Right lung (tissue), 5 donors: Measurements from ENCODE around the gene RIN1. TPM values are rescaled to one million over a fixed set of nuclear protein-coding genes. Genes with fewer than 3 reads are reported as not detected.
"Not testable (repeated sequence)": the region's sequence is repeated elsewhere in the genome, so short reads cannot be mapped to it uniquely, and the experiment has no call there.

Experiments used
- DNase-seq, 2 donors: peaks; one replicate each; pipeline ENCODE4 v3.0.0-alpha.2; 2013
- polyA plus RNA-seq, 5 donors: library from polyadenylated mRNA; unstranded; fragments of 120-200 nt; gene quantifications; one replicate each; pipeline versions ENCODE4 v1.2.1 to v1.2.3, GENCODE V29; 2013; ENCODE audit warnings: inconsistent platforms in 1 of 5, low replicate concordance in 1 of 5; ENCODE audit not compliant: insufficient read length in 5 of 5, insufficient read depth in 1 of 5

RIN1 gene
- polyA plus RNA-seq, 5 donors: 2.1 to 4.5 (median 3.5) TPM

DNA sequence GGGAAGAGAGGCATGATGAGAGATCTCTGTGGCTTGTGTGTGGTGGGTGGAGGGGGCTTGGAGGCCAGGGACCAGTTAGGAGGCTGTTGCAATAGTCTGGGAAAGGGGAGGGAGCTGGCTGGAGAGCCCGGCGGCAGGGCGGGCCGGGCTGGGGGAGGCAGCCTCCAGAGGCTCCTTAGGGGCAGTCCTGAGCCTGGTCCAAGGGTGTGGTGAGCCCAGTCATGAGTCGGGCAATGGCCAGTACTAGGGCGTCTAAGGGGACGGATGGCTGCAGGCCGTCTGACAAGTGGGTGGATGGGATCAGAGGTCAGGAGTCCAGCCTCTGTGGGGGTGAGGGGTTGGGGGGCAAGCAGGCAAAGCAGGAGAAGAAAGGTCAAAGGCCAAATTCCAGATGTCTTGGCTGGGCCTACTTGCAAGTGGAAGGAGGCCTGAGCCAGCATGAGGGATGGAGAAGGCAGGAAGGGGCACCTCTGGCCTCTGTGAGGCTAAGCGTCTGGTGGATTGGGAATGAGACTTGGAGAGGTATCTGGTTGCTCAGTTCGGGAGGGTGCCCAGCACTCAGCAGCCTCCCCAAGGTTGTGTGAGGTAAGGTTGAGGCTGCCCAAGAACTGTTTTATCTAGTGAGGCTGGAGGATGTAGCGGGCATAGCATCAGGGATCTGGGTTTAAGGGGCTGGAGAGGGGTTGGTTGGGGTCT lies 13.4 kb downstream of the RIN1 start:
- DNase-seq: no peak

DNA sequence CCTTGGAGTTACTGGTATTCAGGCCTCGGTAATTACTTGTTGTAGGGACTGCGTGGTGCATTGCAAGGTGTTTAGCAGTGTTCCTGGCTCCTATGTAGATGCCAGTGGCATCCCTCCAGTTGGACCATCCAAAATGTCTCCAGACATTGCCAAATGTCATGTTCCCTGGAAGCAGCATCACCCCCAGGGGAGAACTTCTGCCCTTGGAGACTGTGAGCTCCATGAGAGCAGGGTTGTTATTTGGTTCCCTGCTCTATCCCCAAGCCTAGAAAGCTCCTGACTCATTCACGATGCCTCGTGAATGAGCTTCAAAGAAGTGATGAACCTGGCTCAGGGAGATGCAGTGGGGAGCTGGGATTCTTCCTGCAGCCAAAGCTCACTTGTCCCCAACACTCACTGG lies 14.6 kb downstream of the RIN1 start:
- no peak for DNase-seq

DNA sequence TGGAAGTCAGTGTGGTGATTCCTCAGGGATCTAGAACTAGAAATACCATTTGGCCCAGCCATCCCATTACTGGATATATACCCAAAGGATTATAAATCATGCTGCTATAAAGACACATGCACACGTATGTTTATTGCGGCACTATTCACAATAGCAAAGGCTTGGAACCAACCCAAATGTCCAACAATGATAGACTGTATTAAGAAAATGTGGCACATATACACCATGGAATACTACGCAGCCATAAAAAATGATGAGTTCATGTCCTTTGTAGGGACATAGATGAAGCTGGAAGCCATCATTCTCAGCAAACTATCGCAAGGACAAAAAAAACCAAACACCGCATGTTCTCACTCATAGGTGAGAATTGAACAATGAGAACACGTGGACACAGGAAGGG lies 15.5 kb downstream of the RIN1 start:
- not testable (repeated sequence) for DNase-seq

DNA sequence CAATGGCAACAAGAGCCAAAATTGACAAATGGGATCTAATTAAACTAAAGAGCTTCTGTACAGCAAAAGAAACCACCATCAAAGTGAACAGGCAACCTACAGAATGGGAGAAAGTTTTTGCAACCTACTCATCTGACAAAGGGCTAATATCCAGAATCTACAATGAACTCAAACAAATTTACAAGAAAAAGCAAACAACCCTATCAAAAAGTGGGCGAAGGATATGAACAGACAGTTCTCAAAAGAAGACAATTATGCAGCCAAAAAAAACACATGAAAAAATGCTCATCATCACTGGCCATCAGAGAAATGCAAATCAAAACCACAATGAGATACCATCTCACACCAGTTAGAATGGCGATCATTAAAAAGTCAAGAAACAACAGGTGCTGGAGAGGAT lies 15.9 kb downstream of the RIN1 start:
- not testable (repeated sequence) for DNase-seq

DNA sequence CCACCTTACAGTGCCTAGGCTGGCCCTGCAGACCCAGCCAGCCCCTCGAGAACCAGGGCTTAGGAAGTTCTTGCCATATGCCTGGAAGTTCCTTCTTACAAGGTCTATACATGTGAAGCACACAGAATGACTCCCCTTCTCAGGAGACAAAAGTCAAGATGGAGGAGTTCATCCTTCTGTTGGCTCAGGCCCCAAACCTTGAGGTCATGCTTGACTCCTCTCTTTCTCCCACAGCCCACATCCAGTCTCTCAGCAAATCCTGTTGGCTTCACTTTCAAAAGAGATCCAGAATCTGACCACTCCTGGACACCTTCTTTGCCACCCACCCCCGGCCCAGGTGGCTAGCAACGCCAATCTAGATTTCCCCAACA lies 17.6 kb downstream of the RIN1 start:
- DNase-seq: no peak

DNA sequence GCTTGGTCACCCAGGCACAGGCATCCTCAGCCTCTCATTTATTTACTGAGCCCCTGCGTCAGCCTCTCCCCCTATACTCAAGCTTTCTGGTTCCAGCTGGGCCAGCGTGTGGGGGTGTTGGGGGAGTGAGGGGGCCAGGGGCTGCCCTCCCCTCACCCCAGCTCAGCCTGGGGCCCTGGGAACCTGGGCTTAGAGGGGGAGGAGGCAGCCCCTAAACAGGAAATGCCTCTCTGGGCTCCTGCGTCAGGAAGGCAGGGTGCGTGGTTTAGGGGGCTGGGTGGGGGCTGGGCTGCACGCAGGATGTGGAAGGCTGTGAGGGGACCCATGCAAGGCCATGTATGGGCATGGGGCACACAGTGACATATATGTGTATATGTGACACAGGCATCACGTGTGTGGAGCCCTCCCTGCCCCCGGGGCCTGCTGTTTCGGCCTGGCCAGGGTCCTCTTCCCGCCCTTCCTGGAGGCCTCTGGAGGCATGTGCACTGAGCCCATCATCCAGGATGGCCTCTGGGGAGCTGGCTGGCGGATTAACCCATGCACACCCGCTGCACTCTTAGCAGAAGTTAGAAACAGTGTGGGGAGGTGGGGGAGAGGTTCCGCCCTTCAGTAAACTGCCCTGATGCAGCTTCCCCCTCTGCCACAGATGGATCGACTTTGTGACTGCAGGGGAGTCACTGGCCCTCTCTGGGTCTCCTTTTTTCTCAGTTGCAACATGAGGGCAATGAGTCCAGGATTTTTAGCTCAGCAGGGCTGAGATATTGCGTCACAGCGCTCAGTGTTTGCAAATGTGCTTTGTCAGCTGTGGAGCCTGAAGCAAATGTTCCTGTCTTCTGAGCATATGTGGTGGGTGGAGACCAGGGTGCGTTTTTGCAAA lies 18.3 kb downstream of the RIN1 start:
- peak; percentile 71 to 78 for DNase-seq

DNA sequence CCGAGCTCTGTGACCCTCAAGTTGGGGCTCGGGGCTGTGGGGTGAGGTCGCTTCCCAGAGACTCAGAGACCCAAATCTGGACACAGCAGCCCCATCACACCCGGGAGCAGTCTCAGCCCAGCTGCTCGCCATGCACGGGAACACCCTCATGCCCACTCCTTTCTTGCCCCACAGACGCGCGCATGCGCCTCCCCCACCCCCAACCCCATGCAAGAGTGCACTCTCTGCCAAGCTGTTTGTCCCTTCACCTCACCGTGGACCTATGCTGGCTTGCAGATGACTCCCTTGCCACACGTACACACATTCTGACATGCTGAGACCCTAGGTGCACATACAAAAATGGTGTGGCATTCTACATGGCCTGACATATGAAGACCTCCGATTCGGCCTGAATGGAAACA lies 18.9 kb downstream of the RIN1 start:
- peak; percentile 71 to 75 for DNase-seq

DNA sequence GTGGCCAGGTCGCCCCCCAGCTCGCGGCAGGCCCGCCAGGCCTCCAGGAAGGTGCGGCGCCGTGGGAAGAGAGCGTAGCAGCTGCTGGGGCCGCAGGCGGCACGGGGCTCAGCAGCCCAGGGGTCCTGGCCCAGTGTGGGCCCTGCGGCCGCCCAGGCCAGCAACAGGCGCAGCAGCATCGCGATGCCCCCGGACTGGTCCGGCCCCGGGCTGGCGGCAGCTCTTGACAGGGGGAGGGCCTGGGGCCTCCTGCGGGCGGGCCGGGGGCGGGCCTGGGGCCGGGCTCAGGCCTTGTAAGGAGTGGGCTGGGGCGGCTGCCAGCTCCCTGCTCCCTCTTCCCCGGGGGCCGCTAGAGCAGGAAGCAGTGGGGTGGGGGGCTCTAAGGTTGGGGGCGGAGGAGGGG lies 19.4 kb downstream of the RIN1 start, which contains the start of gene CD248:
CD248 (minus strand) TSS at position 196 of the 403 bp plus-strand sequence; CDS start at position 179, 17 bp downstream.
- peak; percentile 89 to 91 for DNase-seq

DNA sequence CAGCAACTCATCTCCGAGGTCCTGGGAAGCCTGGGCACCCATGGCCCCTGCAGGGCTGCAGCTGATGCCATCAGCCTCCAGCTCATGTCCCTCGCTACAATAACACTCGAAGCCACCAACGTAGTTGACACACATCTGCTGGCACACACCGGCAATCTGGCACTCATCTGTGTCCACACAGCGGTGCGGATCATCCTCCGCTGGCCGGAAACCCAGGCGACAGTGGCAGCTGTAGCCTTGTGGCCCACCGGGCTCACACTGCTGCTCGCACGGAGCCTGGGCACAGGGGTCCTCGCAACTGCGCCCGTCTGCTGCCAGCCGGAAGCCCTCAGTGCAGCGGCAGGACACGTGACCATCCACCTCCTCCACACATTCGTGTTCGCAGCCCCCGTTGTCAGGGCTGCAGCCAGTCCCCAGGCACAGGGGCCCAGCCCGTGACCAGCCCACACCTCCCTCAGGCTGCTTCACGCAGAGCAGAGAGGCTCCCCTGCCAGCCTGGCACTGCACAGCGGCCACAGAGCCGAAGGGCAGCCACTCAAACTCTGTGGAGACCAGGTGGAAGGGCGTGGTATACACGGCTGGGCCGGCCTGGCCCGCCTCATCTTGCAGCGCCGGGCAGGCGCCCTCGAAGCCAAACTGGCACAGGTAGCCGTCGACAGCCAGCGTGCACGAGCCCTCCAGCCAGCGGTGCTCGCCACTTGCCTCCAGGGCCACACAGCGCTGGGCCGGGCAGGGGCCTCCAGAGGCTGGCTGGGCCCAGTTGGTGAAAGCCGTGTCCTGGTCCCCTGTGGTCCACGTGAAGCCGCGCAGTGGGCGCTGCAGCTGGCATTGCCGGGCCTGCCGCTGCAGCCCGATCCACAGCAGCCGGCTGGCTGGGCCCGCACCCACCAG lies 20.1 kb downstream of the RIN1 start:
- DNase-seq: no peak

DNA sequence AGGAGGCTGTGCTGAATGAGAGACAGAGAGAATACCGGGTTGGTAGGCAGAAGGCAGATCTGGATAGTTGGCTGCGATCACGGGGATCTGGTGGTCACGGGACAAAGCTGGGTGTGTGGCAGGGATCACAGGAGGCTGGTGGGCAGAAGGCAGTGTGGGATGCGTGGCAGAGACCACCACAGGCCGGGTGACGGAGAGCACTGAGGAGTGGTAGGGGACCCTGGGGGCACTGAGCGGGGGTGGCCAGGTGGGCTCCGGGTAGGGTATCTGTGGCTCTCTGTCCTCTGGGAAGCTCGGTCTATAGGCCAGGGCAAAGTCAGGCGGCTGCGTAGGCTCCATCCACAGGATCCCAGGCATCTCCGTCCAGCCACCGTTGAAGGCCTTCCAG lies 20.7 kb downstream of the RIN1 start:
- no peak for DNase-seq

DNA sequence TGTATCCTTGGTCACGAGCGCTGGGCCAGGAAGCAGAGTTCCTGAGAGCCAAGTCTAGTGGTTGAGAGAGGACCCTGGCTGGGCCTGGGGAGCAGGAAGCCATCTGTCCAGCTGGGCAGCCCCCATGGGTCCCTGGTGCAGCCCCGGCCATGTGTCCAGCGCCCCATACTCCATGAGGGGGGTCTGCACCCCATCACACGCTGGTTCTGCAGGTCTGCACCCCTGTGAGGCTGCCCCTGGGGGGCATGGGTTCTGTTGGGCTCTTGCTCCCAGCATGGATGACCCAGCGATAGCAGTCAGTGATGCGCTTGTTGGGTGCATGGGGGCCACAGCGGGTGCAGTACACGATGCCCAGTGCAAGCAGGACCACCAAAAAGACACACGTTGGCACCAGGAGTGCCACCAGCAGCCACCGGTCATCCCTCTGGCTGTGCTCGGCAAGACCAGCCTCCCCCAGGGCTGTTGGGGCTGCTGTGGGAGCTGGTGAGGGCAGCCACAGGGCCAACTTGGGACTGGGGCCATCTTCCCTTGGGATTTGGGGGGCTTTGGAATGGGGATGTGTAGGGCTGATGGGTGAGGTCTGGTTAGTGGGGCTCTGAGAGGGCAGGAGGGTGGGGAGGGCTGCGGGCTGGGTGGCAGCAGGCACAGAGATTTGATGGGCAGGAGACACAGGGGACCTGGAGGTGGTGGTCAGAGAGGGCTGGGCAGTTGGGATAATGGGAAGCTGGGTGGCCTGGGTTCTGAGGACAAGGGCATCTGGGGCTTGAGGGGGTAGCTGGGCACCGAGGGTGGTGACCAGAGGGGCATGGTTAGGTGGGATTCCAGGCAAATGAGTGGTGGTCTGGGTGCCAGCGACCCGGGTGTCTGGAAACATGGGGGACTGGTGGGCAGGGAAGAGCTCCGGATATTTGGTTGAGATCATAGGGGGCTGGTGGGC lies 21.4 kb downstream of the RIN1 start:
- DNase-seq: no peak

DNA sequence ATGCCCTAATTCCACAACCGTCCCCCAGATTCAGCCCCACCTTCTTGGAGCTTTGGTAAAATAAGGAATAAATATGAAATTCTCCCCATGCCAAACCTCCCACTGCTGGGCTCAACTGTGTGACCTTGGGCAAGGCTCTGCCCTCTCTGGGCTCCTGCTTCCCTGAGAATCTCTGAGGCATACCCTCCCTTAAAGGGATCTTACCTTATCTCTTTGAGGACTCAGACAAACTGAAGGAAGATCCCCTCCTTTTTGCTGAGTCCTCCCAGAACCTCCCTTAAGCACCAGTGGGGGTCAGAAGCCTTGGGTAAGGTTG lies 22.1 kb downstream of the RIN1 start:
- DNase-seq: no peak

DNA sequence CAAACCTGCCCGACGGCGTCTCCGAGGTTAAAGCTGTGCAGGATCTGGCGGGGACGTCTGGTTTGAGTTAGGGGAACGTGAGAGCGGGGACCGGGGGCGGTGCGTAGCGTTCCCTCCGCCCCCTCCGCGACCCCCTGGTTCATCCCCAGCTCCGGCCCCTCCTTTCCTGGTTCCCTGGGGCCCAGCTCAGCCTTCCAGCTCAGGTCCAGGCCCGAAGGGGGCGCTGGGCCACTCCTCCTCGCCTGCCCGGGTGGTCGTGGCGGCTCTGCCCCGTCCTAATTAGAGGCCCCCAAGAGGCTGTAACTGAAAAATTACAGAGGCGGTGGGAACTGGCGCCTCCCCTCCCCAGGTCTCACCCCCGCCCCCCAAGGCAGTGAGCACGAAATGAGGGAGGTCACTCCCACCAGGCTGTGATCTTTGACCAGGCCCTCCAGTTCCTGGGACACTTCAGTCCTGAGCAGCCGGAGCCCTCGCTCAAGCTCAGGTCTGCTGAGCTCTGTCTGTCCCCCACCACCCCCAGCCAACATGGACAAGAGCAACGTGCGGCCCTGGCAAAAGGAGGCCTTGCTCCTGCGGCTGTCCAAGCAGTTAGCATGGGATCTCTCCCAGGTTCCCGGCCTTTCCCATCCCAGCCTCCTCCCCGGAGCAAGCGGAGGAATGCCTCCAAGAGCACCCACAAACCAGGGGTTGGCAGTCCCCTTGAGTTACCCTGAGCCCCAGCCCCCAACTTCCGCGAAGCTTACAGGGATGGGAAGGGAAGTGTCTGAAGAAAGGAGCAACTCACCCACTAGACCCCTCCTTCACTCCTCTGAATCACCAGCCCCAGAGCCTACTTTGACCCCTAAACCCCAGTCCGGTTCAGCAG lies 22.7 kb downstream of the RIN1 start:
- peak in 1 of 2 donors; percentile 82 for DNase-seq

DNA sequence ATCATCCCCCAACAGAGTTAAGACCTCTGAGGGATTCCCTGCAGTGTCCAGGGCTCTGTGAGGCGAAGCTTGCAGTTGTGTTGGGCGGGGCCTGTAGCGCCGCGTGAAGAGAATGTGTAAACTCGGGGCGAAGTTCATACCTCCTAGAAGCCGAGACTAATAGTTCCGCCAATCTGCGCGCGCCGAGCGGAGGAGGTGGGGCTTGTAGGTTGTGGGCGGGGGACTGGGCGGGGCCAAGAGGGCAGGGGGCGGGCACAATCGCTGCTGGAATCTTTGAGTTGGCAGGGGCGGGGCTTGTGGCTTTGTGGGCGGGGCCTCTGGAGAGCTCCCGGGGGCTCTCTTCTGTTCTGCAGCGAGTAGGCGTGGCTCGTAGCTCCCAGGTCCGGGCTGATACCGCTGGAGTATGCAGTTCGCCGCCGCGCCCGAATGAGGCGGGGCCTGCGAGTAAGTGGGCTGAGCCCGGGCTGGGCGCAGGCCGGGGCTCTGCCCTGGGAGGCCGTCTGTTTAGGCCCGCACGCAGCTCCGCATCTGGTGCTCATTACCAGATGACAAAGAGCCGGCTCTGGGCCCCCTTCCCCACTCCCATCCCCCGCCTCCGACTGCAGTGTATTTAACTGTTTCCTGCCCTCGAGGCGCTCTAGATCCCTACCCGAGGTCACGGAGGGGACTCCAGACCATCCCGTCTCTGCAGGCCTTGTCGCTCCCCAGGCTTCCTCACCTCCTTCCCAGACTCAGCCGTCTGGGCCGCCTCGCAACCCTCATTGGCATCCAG lies 23.5 kb downstream of the RIN1 start:
- peak; percentile 97 to 98 for DNase-seq

DNA sequence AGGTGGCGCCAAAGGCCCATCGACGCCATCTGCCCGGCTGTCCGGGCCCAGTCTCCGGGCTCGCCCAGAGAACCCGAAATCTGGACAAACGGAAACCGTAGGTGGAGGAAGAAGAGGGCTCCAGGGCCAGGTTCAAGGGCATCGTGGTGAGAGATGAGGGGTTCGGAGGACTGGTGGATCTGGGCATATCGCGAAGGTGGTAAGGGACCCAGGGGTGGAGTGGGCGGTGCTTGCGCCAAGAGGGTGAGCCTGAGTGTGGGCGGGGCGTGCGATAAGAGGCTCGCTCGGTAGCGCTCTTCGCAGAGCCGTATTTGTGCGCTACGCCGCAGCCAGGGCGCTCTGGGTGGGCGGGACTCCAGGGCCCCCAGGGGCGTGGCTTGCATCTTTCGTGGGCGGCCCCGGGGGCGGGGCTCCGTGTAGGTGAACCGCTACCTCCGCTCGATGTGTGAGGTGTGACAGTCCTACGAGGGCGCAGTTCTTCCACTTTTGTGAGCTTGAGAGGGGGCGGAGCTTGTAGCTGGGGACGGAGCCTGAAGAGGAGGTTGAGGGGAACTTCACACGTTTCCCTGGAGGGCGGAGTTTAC lies 24.2 kb downstream of the RIN1 start:
- DNase-seq: peak; percentile 94

DNA sequence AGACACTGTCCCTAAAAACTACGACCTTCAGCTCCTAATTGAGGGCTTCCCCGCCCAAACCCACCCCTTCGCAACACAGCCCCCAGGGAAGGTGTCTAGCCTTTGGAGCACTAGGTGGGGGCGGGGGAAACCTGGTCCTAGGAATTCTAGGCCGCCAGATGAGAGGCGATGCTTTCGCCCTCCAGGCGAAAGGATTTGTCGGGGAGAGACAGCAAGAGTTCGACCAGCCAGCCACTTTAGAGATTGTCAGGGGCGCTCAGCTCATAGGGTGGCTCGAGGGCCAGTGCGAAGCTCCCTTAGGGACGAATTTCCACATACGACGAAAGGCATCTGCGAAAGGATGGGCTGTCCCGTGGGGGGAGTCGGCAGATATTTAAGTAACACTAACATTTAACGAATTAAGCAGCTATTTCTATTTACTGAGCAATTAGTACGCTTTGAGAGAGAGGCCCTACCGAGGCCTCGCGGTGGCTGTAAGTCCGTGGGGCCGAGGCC lies 24.7 kb downstream of the RIN1 start:
- DNase-seq: no peak

DNA sequence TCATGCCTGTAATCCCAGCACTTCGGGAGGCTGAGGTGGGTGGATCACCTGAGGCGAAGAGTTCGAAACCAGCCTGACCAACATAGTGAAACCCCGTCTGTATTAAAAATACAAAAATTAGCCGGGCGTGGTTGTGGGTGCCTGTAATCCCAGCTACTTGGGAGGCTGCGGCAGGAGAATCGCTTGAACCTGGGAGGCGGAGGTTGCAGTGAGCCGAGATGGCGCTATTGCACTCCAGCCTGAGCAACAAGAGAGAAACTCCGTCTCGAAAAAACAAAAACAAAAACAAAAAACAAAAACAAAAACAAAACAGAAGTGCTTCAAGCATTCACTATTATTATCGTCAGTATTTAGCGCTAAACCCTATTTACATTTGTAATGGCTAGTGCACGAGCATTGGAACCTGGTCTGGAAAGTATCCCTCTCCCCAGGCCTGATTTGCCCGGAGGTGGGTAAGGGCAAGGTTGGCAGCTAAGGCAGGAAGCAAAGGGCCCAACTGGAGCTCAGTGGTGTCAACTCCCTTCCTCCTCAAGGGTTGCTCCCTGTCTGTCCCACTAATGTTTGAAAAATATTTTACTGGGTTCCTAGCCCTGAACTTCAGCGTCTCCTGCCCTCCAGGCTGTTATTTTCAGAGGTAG lies 25.3 kb downstream of the RIN1 start:
- DNase-seq: not testable (repeated sequence)

DNA sequence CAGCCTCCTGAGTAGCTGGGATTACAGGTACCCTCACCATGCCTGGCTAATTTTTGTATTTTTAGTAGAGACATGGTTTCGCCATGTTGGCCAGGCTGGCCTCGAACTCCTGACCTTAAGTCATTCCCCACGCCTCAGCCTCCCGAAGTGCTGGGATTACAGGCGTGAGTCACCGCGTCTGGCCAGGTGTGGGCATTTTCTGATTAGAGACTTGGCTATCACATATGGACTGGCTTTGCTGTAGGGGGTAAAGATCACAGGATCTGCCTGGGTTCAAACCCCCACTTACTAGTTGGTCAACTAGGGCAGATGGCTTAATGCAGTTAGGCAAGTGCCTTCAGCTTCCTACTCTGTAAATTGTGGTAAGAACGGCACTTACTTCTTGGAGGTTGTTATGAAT lies 25.9 kb downstream of the RIN1 start:
- DNase-seq: no peak
